Measurements from ENCODE around the gene RPS6KA2. TPM values are rescaled to one million over a fixed set of nuclear protein-coding genes. Genes with fewer than 3 reads are reported as not detected.

The RPS6KA2 gene
- total RNA-seq, 2 donors from 2014 or later, result 7.8 to 13.6 TPM

GRCh38 chr6:166487148-166487547, 139.9 kb downstream of the RPS6KA2 start:
- Histone ChIP-seq H3K4me3 (no peak overlapping the region), H3K9me3 (no peaks in the 10 kb centered on the region), H3K27ac (no peak overlapping the region), H3K4me1 (no peaks in the 10 kb centered on the region), H3K36me3 (no peaks in the 10 kb centered on the region), H3K9ac (ENCODE audit: low read depth in 2 of 2, low read length in 2 of 2) (no peak overlapping the region), H3K27me3 (no peaks in the 10 kb centered on the region)
- DNase-seq, result no peak
- intact Hi-C loops (cut with DNase I), result no loop called here
- TF ChIP-seq CTCF (IDR thresholded peaks at IDR 0.05), result no peak

GRCh38 chr6:166486536-166486880, 140.5 kb downstream of the RPS6KA2 start:
- H3K4me1 ChIP-seq, result no peaks in the 10 kb centered on the region
- no peak for TF ChIP-seq CTCF (IDR thresholded peaks at IDR 0.05)
- no peak overlapping the region for H3K27ac ChIP-seq
- no peak overlapping the region for H3K4me3 ChIP-seq
- no peak for DNase-seq
- no peaks in the 10 kb centered on the region for H3K9me3 ChIP-seq
- no peaks in the 10 kb centered on the region for H3K36me3 ChIP-seq
- H3K9ac ChIP-seq (ENCODE audit: low read depth in 2 of 2, low read length in 2 of 2), result no peak overlapping the region
- H3K27me3 ChIP-seq, result no peaks in the 10 kb centered on the region
- intact Hi-C loops (cut with DNase I), result no loop called here

GRCh38 chr6:166485651-166486535, 141.2 kb downstream of the RPS6KA2 start:
- Histone ChIP-seq H3K9me3 (no peaks in the 10 kb centered on the region), H3K4me3 (no peak overlapping the region), H3K27ac (no peak overlapping the region), H3K36me3 (no peaks in the 10 kb centered on the region), H3K4me1 (no peaks in the 10 kb centered on the region), H3K27me3 (no peaks in the 10 kb centered on the region), H3K9ac (ENCODE audit: low read depth in 2 of 2, low read length in 2 of 2) (no peak overlapping the region)
- intact Hi-C loops (cut with DNase I), result no loop called here
- no peak for DNase-seq
- TF ChIP-seq CTCF (IDR thresholded peaks at IDR 0.05), result no peak

- intact Hi-C loops (cut with DNase I), result no loop called here
- no peak for TF ChIP-seq CTCF (IDR thresholded peaks at IDR 0.05)
- no peaks in the 10 kb centered on the region for H3K36me3 ChIP-seq
- DNase-seq, result no peak
- no peaks in the 10 kb centered on the region for H3K27me3 ChIP-seq
- no peaks in the 10 kb centered on the region for H3K9me3 ChIP-seq
- H3K27ac ChIP-seq, result no peak overlapping the region
- H3K4me3 ChIP-seq, result no peak overlapping the region
- no peaks in the 10 kb centered on the region for H3K4me1 ChIP-seq
- H3K9ac ChIP-seq (ENCODE audit: low read depth in 2 of 2, low read length in 2 of 2), result no peak overlapping the region
These were observed 142.2 kb downstream of the RPS6KA2 start for GRCh38 chr6:166484863-166485262.

- no peaks in the 10 kb centered on the region for H3K36me3 ChIP-seq
- no peak for DNase-seq
- intact Hi-C loops (cut with DNase I), result no loop called here
These were observed 143.3 kb downstream of the RPS6KA2 start for GRCh38 chr6:166483573-166484250.

More at GRCh38 chr6:166483573-166484250, 143.3 kb downstream of the RPS6KA2 start:
- Histone ChIP-seq H3K27ac (no peak overlapping the region), H3K9me3 (no peaks in the 10 kb centered on the region), H3K4me1 (no peaks in the 10 kb centered on the region), H3K27me3 (no peaks in the 10 kb centered on the region), H3K4me3 (no peak overlapping the region), H3K9ac (ENCODE audit: low read depth in 2 of 2, low read length in 2 of 2) (no peak overlapping the region)
- TF ChIP-seq CTCF (IDR thresholded peaks at IDR 0.05), result no peak

Measured in colonic mucosa (tissue), 4 donors.